Thyroid gland (tissue), 4 donors: ENCODE results near the gene SYTL2. TPM values are rescaled to one million over a fixed set of nuclear protein-coding genes. Genes with fewer than 3 reads are reported as not detected.
A peak's percentile ranks its signal among the peaks of the same experiment; 100 is the strongest.

Experiments
- DNase-seq, 2 donors: peaks; one replicate each; pipeline ENCODE4 v3.0.0-alpha.2; 2019
- H3K27ac ChIP-seq, 3 donors: fragments of 200-600 bp; sonication (generic); 1 replicate in 2 of 3; 2 replicates in 1 of 3; pipeline ENCODE4 v1.5.1; 2016 to 2019; ENCODE audit warnings: mild to moderate bottlenecking in 1 of 3, moderate library complexity in 1 of 3
- H3K27me3 ChIP-seq: fragments of 200-600 bp; sonication (generic); one replicate; pipeline ENCODE4 v1.5.1; 2019
- H3K36me3 ChIP-seq, 2 donors: fragments of 200-600 bp; sonication (generic); one replicate each; pipeline ENCODE4 v1.5.1; 2016 to 2019
- H3K4me1 ChIP-seq, 2 donors: fragments of 200-600 bp; sonication (generic); one replicate each; pipeline ENCODE4 v1.5.1; 2017 to 2019
- H3K4me3 ChIP-seq, 3 donors: fragments of 200-600 bp; sonication (generic); replicated peaks in 1 of 3; 1 replicate in 2 of 3; 2 replicates in 1 of 3; pipeline ENCODE4 v1.5.1; 2016; ENCODE audit warnings: mild to moderate bottlenecking in 1 of 3
- H3K9me3 ChIP-seq: fragments of 200-600 bp; sonication (generic); one replicate; pipeline ENCODE4 v1.5.1; 2017
- CTCF ChIP-seq, 6 experiments: fragments of 200-600 bp in 3 of 6; fragments of 450-650 bp in 3 of 6; sonication (generic) in 3 of 6; IDR thresholded peaks; one replicate each; pipeline ENCODE4 v1.5.1; 2016 to 2019; ENCODE audit warnings: antibody characterized with exemption in 6 of 6, mild to moderate bottlenecking in 2 of 6, inconsistent platforms in 1 of 6, moderate library complexity in 1 of 6
- POLR2A ChIP-seq, 2 donors: fragments of 450-650 bp; IDR thresholded peaks; one replicate each; pipeline ENCODE4 v1.6.1; 2017; ENCODE audit warnings: antibody characterized with exemption in 2 of 2, mild to moderate bottlenecking in 2 of 2, moderate library complexity in 1 of 2
- WGBS, 2 donors: methylation state at CpG; one replicate each; pipeline ENCODE4 v1.1.5; 2017; 5-methylcytosine and 5-hydroxymethylcytosine counted together
- intact Hi-C: fragments of 100-400 bp; cut with DNase I; formaldehyde crosslinking; loops from one replicate; pipeline ENCODE4 v1.15.1; 2023
- total RNA-seq, 4 donors: library from RNA; depleted of rRNA; stranded (reverse); fragments of >200 nt; gene quantifications; one replicate each; pipeline ENCODE4 v1.2.3, GENCODE V29; 2016

Gene SYTL2
- total RNA-seq, 4 donors from 2014 or later, result 4.5 to 18.8 (median 9.0) TPM

GRCh38 chr11:85752890-85753581 is 57.9 kb downstream of the SYTL2 start:
- H3K9me3 ChIP-seq, result no peaks in the 10 kb centered on the region
- no peaks in the 10 kb centered on the region for H3K4me1 ChIP-seq
- H3K27me3 ChIP-seq, result no peaks in the 10 kb centered on the region
- no peaks in the 10 kb centered on the region for H3K36me3 ChIP-seq
- peak; percentile 7 to 23 for DNase-seq
- TF ChIP-seq CTCF (IDR thresholded peaks at IDR 0.05), result no peak
- TF ChIP-seq POLR2A (IDR thresholded peaks at IDR 0.05), result no peak
- no peak overlapping the region for H3K4me3 ChIP-seq
- intact Hi-C loops, result no loop called here
- H3K27ac ChIP-seq, result no peak overlapping the region
- 77 to 78% methylated on average over 7 of the region's 7 CpGs for WGBS, 2 donors

DNA sequence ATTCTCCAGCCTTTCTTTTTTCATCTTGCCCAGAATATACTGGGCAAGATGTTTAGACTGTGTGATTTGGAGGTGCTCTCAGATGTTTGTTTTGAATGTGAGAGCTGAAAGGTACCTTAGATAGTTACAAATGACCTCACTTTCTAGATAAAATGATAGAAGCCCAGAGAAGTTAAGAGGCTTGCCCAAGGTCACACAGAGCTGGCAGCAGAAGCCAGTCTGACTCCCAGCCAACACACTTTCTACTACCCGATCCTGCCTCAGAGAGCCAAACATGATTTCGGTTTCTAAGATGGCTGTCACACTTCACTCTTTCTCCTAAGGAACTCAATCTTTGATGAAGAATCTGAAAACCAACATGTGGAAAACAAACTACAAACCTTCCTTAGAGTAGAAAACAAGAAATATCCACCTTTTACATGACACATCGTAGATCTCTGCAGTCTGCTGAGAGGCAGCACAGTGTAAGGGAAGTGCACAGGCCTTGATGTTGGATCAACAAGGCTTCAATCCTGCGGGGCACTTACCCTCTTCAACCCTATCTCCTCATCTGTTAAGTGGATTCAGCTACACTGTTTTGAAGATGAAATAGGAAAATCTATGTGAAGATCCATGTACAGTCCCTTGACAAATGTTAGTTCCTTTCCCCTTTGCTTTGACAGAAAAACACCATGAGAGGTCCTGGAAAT is 58.6 kb downstream of the SYTL2 start:
- DNase-seq, result no peak
- no peak for TF ChIP-seq CTCF (IDR thresholded peaks at IDR 0.05)
- intact Hi-C loops, result no loop called here
- H3K4me1 ChIP-seq, result no peaks in the 10 kb centered on the region
- WGBS, 2 donors, result 57 to 65% methylated on average over 4 of the region's 4 CpGs
- no peak overlapping the region for H3K4me3 ChIP-seq
- no peaks in the 10 kb centered on the region for H3K9me3 ChIP-seq
- no peak overlapping the region for H3K27ac ChIP-seq
- no peaks in the 10 kb centered on the region for H3K36me3 ChIP-seq
- no peaks in the 10 kb centered on the region for H3K27me3 ChIP-seq

- intact Hi-C loops, result no loop called here
- no peaks in the 10 kb centered on the region for H3K9me3 ChIP-seq
- no peak for TF ChIP-seq CTCF (IDR thresholded peaks at IDR 0.05)
- TF ChIP-seq POLR2A (IDR thresholded peaks at IDR 0.05), result no peak
- no peaks in the 10 kb centered on the region for H3K36me3 ChIP-seq
- H3K27me3 ChIP-seq, result no peaks in the 10 kb centered on the region
- DNase-seq, result no peak
- H3K4me1 ChIP-seq, result no peaks in the 10 kb centered on the region
- no peak overlapping the region for H3K27ac ChIP-seq
- no peak overlapping the region for H3K4me3 ChIP-seq
These were observed 59.2 kb downstream of the SYTL2 start for GRCh38 chr11:85751724-85752123.

DNA sequence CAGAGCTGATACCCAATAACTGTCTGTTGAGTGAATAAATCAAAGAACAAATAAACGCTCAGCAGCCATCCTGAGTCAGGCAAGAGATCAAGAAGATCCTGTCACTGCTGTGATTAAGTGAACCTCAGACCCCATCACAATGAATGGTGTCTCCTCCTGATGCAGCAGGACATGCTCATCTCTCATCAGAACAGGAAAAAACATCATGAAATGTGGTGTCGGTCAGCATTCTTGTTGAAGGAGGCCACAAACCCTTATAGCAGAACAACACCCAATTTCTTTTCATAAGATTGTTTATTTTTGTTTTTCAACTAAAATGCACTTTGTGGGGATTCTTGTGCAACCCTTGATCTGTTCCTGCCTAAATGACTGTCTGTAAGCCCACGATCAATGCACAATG is 60.3 kb downstream of the SYTL2 start:
- intact Hi-C loops, result no loop called here
- Histone ChIP-seq H3K9me3 (no peaks in the 10 kb centered on the region), H3K27me3 (no peaks in the 10 kb centered on the region), H3K4me3 (no peak overlapping the region), H3K27ac (no peak overlapping the region), H3K36me3 (no peaks in the 10 kb centered on the region), H3K4me1 (no peaks in the 10 kb centered on the region)
- TF ChIP-seq CTCF (IDR thresholded peaks at IDR 0.05), result no peak
- no peak for TF ChIP-seq POLR2A (IDR thresholded peaks at IDR 0.05)
- no peak for DNase-seq
- WGBS, 2 donors, result 64 to 81% methylated on average over 3 of the region's 3 CpGs

GRCh38 chr11:85749884-85750283 is 61.1 kb downstream of the SYTL2 start:
- no peaks in the 10 kb centered on the region for H3K9me3 ChIP-seq
- intact Hi-C loops, result no loop called here
- WGBS, 2 donors, result 74 to 85% methylated on average over 2 of the region's 2 CpGs
- TF ChIP-seq POLR2A (IDR thresholded peaks at IDR 0.05) (no peak), CTCF (IDR thresholded peaks at IDR 0.05) (no peak)
- H3K4me3 ChIP-seq, result no peak overlapping the region
- no peak for DNase-seq
- no peaks in the 10 kb centered on the region for H3K36me3 ChIP-seq
- H3K4me1 ChIP-seq, result no peaks in the 10 kb centered on the region
- no peak overlapping the region for H3K27ac ChIP-seq
- no peaks in the 10 kb centered on the region for H3K27me3 ChIP-seq
